HL-60/S4 treated with retinoic acid at 250 ng/mL for 4 days and 3 days (cell line): Measurements from ENCODE around the gene PASD1.
"Not testable (repeated sequence)": the region's sequence is repeated elsewhere in the genome, so short reads cannot be mapped to it uniquely, and the experiment has no call there.

Experiments used
- in situ Hi-C: fragments of 300-500 bp; cut with MboI; formaldehyde crosslinking; loops from 2 replicates; pipeline ENCODE4 v1.7.0; 2022; ENCODE audit warnings: low sequenced_read_pairs

Gene PASD1

GRCh38 chrX:151563449-151563848, at the start of gene PASD1:
Gene PASD1, plus strand, starts transcription at chrX:151563675. Its CDS starts 37,879 bp downstream, at chrX:151601554.
- in situ Hi-C loops: no loop called here

GRCh38 chrX:151515237-151515636, 48.2 kb upstream of the PASD1 start:
- in situ Hi-C loops: no loop called here

- in situ Hi-C loops: no loop called here
These were observed 46.8 kb upstream of the PASD1 start for GRCh38 chrX:151516538-151517187.

GRCh38 chrX:151517421-151517820, 46.1 kb upstream of the PASD1 start:
- in situ Hi-C loops: no loop called here

- in situ Hi-C loops: no loop called here
These were observed 40.1 kb upstream of the PASD1 start for GRCh38 chrX:151523351-151523750.

GRCh38 chrX:151536571-151536970, 26.9 kb upstream of the PASD1 start:
- in situ Hi-C loops: no loop called here

GRCh38 chrX:151537572-151537971, 25.9 kb upstream of the PASD1 start:
- in situ Hi-C loops: no loop called here

GRCh38 chrX:151538190-151539122, 25.0 kb upstream of the PASD1 start:
- in situ Hi-C loops: no loop called here

- in situ Hi-C loops: no loop called here
These were observed 19.8 kb upstream of the PASD1 start for GRCh38 chrX:151543706-151544105.

- in situ Hi-C loops: not testable (repeated sequence)
These were observed 17.2 kb upstream of the PASD1 start for GRCh38 chrX:151546226-151546625.

- in situ Hi-C loops: not testable (repeated sequence)
These were observed 12.3 kb upstream of the PASD1 start for GRCh38 chrX:151551176-151551575.

- in situ Hi-C loops: no loop called here
These were observed 10.7 kb upstream of the PASD1 start for GRCh38 chrX:151552743-151553142.

GRCh38 chrX:151555301-151555700, 8.2 kb upstream of the PASD1 start:
- in situ Hi-C loops: not testable (repeated sequence)

- in situ Hi-C loops: not testable (repeated sequence)
These were observed 990 bp upstream of the PASD1 start for GRCh38 chrX:151562485-151562884.

GRCh38 chrX:151563003-151563402, 472 bp upstream of the PASD1 start:
- in situ Hi-C loops: not testable (repeated sequence)

- in situ Hi-C loops: no loop called here
These were observed 560 bp downstream of the PASD1 start for GRCh38 chrX:151564035-151564434.

- in situ Hi-C loops: not testable (repeated sequence)
These were observed 3.4 kb downstream of the PASD1 start for GRCh38 chrX:151566872-151567271.

GRCh38 chrX:151570561-151570960, 7.1 kb downstream of the PASD1 start:
- in situ Hi-C loops: no loop called here

GRCh38 chrX:151593384-151593783, 29.9 kb downstream of the PASD1 start:
- in situ Hi-C loops: not testable (repeated sequence)

GRCh38 chrX:151596282-151596681, 32.8 kb downstream of the PASD1 start:
- in situ Hi-C loops: no loop called here

- in situ Hi-C loops: no loop called here
These were observed 41.5 kb downstream of the PASD1 start for GRCh38 chrX:151604931-151605330.

- in situ Hi-C loops: no loop called here
These were observed 45.7 kb downstream of the PASD1 start for GRCh38 chrX:151609222-151609621.
